Panc1 (cell line): ENCODE measurements around the gene ATP13A2.

ENCODE experiments used
- CTCF ChIP-seq: fragments of 450-650 bp; IDR thresholded peaks from 2 replicates; pipeline ENCODE4 v1.5.1; 2017; ENCODE audit warnings: mild to moderate bottlenecking
- POLR2AphosphoS5 ChIP-seq: IDR thresholded peaks from 2 replicates; pipeline ENCODE4 v1.6.1; 2012; ENCODE audit warnings: mild to moderate bottlenecking, low read depth, low read length, moderate library complexity
- REST ChIP-seq, 2 experiments: IDR thresholded peaks; 2 replicates each; pipeline ENCODE4 v1.6.1; 2011 to 2012; ENCODE audit warnings: low read depth in 2 of 2, control low read depth in 1 of 2, low read length in 1 of 2, mild to moderate bottlenecking in 1 of 2, moderate library complexity in 1 of 2; ENCODE audit not compliant: insufficient read depth in 1 of 2

- TF ChIP-seq CTCF = peak; percentile 90
- TF ChIP-seq POLR2AphosphoS5 = no peak
- TF ChIP-seq REST (IDR thresholded peaks at IDR 0.05; ENCODE audit: insufficient read depth in 1 of 2, low read depth in 2 of 2, low read length in 1 of 2) = no peak
These were observed 47.9 kb upstream of the ATP13A2 start for GRCh38 chr1:17059391-17060305.
